C4-2B (cell line): Measurements from ENCODE around the gene KLRD1.
A peak's percentile ranks its signal among the peaks of the same experiment; 100 is the strongest.

Source experiments
- CTCF ChIP-seq: fragments of 450-650 bp; conservative IDR thresholded peaks from 2 replicates; pipeline ENCODE4 v1.5.1; 2017; ENCODE audit warnings: mild to moderate bottlenecking
- ZFX ChIP-seq: fragments of 450-650 bp; IDR thresholded peaks from 2 replicates; pipeline ENCODE4 v1.6.1; 2017

- TF ChIP-seq CTCF (peak; percentile 21), ZFX (no peak)
These were observed 58.2 kb downstream of the KLRD1 start for GRCh38 chr12:10365696-10366405.
